Lower leg skin (tissue), 4 donors: ENCODE data around the gene MS4A5. TPM values are rescaled to one million over a fixed set of nuclear protein-coding genes. Genes with fewer than 3 reads are reported as not detected.

Source experiments
- DNase-seq, 2 donors: peaks; one replicate each; pipeline ENCODE4 v3.0.0-alpha.2; 2019; ENCODE audit warnings: low spot score in 2 of 2
- H3K4me3 ChIP-seq: fragments of 200-600 bp; sonication (generic); 2 replicates; pipeline ENCODE4 v1.5.1; 2017; ENCODE audit warnings: mild to moderate bottlenecking, low read depth; ENCODE audit not compliant: poor library complexity, severe bottlenecking
- POLR2A ChIP-seq, 2 donors: fragments of 450-650 bp; IDR thresholded peaks; one replicate each; pipeline ENCODE4 v1.6.1; 2016 to 2017; ENCODE audit warnings: antibody characterized with exemption in 2 of 2, mild to moderate bottlenecking in 1 of 2, moderate library complexity in 1 of 2
- WGBS, 2 donors: methylation state at CpG; one replicate each; pipeline ENCODE4 v1.1.5; 2018; 5-methylcytosine and 5-hydroxymethylcytosine counted together
- intact Hi-C: fragments of 100-400 bp; cut with DNase I; formaldehyde crosslinking; loops from one replicate; pipeline ENCODE4 v1.15.0; 2023; ENCODE audit warnings: low total_unique reads
- total RNA-seq, 4 donors: library from RNA; depleted of rRNA; stranded (reverse); fragments of >200 nt; gene quantifications; one replicate each; pipeline ENCODE4 v1.1.0, GENCODE V29; 2016
- TF ChIP-seq, protein P1 (sequence below), 3 donors: fragments of 450-650 bp; IDR thresholded peaks; one replicate each; pipeline ENCODE4 v1.5.1; 2016; ENCODE audit warnings: antibody characterized with exemption in 3 of 3, mild to moderate bottlenecking in 3 of 3, moderate library complexity in 2 of 3

The MS4A5 gene, protein sequence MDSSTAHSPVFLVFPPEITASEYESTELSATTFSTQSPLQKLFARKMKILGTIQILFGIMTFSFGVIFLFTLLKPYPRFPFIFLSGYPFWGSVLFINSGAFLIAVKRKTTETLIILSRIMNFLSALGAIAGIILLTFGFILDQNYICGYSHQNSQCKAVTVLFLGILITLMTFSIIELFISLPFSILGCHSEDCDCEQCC
- total RNA-seq = not detected

DNA sequence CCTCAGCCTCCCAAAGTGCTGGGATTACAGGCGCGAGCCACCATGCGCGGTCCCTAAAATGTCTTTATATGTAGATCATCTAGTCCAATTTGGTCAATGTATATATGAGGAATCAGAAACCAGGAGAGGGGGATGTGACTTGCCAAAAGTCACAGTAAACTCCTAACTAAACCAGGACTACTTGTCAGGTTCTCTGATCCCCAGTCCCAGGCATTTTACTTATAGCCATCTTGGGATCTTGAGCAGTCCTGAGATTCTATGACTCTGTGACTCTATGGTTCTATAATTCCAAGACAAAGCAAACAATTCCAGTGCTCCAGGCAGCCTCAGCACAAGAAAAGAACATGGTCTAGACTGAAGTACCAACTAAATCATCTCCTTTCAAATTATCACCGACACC is at the start of gene MS4A5:
MS4A5 (plus strand) TSS at position 301 of the 400 bp plus-strand sequence. CDS start 103 bp downstream, outside the sequence.
- H3K4me3 ChIP-seq = no peak within 1 kb of the TSS
- no peak for TF ChIP-seq POLR2A (IDR thresholded peaks at IDR 0.05)
- TF ChIP-seq, protein P1, sequence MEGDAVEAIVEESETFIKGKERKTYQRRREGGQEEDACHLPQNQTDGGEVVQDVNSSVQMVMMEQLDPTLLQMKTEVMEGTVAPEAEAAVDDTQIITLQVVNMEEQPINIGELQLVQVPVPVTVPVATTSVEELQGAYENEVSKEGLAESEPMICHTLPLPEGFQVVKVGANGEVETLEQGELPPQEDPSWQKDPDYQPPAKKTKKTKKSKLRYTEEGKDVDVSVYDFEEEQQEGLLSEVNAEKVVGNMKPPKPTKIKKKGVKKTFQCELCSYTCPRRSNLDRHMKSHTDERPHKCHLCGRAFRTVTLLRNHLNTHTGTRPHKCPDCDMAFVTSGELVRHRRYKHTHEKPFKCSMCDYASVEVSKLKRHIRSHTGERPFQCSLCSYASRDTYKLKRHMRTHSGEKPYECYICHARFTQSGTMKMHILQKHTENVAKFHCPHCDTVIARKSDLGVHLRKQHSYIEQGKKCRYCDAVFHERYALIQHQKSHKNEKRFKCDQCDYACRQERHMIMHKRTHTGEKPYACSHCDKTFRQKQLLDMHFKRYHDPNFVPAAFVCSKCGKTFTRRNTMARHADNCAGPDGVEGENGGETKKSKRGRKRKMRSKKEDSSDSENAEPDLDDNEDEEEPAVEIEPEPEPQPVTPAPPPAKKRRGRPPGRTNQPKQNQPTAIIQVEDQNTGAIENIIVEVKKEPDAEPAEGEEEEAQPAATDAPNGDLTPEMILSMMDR (IDR thresholded peaks at IDR 0.05) = no peak
- DNase-seq = no peak
- WGBS, 2 donors = 96 to 99% methylated on average over 5 of the region's 5 CpGs
- intact Hi-C loops = no loop called here

DNA sequence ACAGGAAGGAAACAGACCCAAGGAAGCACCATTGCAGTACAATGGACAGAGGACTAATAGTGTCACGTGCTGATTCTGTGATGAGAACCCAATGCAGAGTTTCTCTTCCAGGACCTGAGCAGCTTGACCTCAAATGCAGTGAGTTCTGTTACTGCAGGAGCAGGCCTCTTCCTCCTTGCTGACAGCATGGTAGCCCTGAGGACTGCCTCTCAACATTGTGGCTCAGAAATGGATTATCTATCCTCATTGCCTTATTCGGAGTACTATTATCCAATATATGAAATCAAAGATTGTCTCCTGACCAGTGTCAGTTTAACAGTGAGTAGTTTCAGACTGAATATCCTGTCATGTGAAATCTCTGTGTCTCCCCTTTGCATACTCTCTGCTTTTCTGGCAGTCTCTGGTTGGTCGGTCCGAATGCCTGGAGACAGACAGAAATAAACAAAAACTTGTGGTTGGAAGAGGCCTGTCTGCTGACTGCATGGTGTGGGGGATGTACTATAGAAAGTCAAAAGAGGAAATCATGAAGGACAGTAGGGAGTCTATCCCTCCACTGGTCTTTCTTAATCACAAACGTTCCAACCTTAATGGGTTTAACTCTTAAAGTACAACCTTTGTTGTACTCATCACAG is 40.0 kb upstream of the MS4A5 start:
- no peak for DNase-seq
- no peak for TF ChIP-seq POLR2A (IDR thresholded peaks at IDR 0.05)
- TF ChIP-seq, protein P1 (IDR thresholded peaks at IDR 0.05) = no peak
- intact Hi-C loops = no loop called here
- 43 to 44% methylated on average over 5 of the region's 5 CpGs for WGBS, 2 donors
- no peak overlapping the region for H3K4me3 ChIP-seq

DNA sequence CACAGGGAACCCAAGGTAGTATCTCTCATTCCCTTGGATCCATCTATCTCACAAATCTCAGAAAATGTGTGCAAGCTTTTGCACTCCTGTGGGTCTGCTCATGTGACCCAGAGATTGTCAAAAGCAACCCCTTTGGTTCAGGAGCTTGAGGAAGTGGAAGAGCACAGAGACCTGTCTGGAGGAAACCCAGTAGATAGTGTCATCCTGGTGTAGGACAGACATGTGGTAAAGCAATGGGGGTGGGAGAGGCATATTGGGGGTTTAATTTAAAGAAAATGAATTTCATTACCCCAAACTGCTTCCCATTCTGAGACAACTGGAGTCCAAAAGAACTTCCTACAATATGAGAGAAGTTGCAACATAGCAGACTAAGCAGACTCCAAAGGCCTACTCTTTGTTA is 39.0 kb upstream of the MS4A5 start:
- no peak overlapping the region for H3K4me3 ChIP-seq
- intact Hi-C loops = no loop called here
- no peak for TF ChIP-seq POLR2A (IDR thresholded peaks at IDR 0.05)
- TF ChIP-seq, protein P1 (IDR thresholded peaks at IDR 0.05) = no peak
- DNase-seq = no peak

DNA sequence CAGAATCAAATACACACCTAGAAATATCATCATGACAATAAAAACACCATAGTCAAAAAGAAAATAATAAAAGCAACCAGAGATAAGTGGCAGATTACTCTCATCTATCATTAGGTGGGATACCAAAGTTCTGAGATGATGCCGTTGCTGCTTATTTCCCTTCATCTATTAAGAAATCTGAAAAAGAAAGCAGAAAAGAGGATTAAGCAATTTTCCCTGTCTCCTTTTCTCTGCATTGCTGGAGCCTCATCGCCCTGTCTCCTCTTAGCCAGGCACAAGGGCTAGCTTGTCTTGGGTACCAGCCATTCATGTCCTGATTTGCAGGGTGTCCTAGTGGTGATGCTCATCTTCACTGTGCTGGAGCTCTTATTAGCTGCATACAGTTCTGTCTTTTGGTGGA is 37.0 kb upstream of the MS4A5 start:
- intact Hi-C loops = no loop called here
- DNase-seq = no peak
- WGBS, 2 donors = 91% methylated on average over 2 of the region's 2 CpGs
- H3K4me3 ChIP-seq = no peak overlapping the region
- TF ChIP-seq POLR2A (IDR thresholded peaks at IDR 0.05) = no peak
- TF ChIP-seq, protein P1 (IDR thresholded peaks at IDR 0.05) = no peak

DNA sequence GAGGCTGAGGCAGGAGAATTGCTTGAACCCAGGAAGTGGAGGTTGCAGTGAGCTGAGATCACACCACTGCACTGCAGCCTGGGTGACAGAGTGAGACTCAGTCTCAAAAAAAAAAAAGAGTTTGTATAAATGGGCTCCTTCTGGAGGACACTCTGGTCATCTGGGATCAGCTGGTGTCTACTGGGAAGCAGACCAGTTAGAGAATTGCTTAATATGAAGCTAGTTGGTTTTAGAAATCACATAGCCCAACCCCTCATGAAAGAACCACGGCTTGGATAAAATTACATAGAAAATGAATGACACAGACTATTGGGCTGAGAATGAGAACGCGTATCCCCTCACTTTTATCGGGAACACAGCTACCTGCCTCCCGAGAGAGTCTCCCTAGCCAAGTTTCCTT is 36.4 kb upstream of the MS4A5 start:
- no peak for DNase-seq
- no peak for TF ChIP-seq POLR2A (IDR thresholded peaks at IDR 0.05)
- TF ChIP-seq, protein P1 (IDR thresholded peaks at IDR 0.05) = no peak
- intact Hi-C loops = no loop called here
- WGBS, 2 donors = 77 to 87% methylated on average over 5 of the region's 5 CpGs
- H3K4me3 ChIP-seq = no peak overlapping the region
